K562 (cell line): ENCODE data around the gene PRR15L. TPM values are rescaled to one million over a fixed set of nuclear protein-coding genes. Genes with fewer than 3 reads are reported as not detected.

Experiments used
- CCNT2 ChIP-seq: IDR thresholded peaks from 2 replicates; pipeline ENCODE4 v1.6.1; 2011; ENCODE audit warnings: borderline replicate concordance, low read depth, mild to moderate bottlenecking, moderate library complexity, mixed read lengths, low read length; ENCODE audit not compliant: insufficient read length; ENCODE audit errors: extremely low read depth
- CHD2 ChIP-seq: IDR thresholded peaks from 2 replicates; pipeline ENCODE4 v1.6.1; 2011; ENCODE audit warnings: low read depth, low read length
- EHMT2 ChIP-seq: fragments of 450-650 bp; IDR thresholded peaks from 2 replicates; pipeline ENCODE4 v1.6.1; 2018; ENCODE audit warnings: antibody characterized with exemption
- GTF2F1 ChIP-seq: IDR thresholded peaks from 2 replicates; pipeline ENCODE4 v1.6.1; 2011; ENCODE audit warnings: low read depth, low read length, improper control_type of control experiment
- JUN ChIP-seq, 2 experiments: sonication (generic) in 1 of 2; formaldehyde crosslinking in 1 of 2; IDR thresholded peaks; 2 replicates each; pipeline versions ENCODE4 v1.6.1 to v1.8.0; 2012 to 2022; ENCODE audit warnings: borderline replicate concordance in 2 of 2, mild to moderate bottlenecking in 2 of 2, improper control_type of control experiment in 1 of 2, low read depth in 1 of 2, low read length in 1 of 2, missing genetic modification reagents in 1 of 2
- KDM5B ChIP-seq: fragments of 200-600 bp; sonication (generic); IDR thresholded peaks from 2 replicates; pipeline ENCODE4 v1.6.1; 2012; ENCODE audit warnings: low read depth, mild to moderate bottlenecking, moderate library complexity, low read length, control low read depth, inconsistent platforms; ENCODE audit not compliant: insufficient replicate concordance
- RAD21 ChIP-seq, 2 experiments: fragments of 250-450 bp in 1 of 2; fragments of 450-650 bp in 1 of 2; sonication (Bioruptor Pico) in 1 of 2; formaldehyde crosslinking in 1 of 2; IDR thresholded peaks in 1 of 2; conservative IDR thresholded peaks in 1 of 2; 2 replicates each; pipeline versions ENCODE4 v1.4.0 to v1.8.0; 2020 to 2022; ENCODE audit warnings: mild to moderate bottlenecking in 2 of 2, moderate library complexity in 1 of 2
- ZEB2 ChIP-seq: fragments of 450-650 bp; IDR thresholded peaks from 2 replicates; pipeline ENCODE4 v1.6.1; 2016
- polyA plus RNA-seq, 8 experiments: library from polyadenylated mRNA; depleted of rRNA in 4 of 8; stranded (reverse) in 5 of 8; unstranded in 3 of 8; fragments of >200 nt; fragmentation: Nextera tagmentation in 2 of 8; fragmentation: Illumina TruSeq in 1 of 8; extraction: Ambion mirVana in 2 of 8; extraction: Trizol in 1 of 8; gene quantifications; 2 replicates each; pipeline versions ENCODE4 v1.2.1 to v1.2.3, GENCODE V29; 2011 to 2014; ENCODE audit warnings: inconsistent platforms in 1 of 8, missing spikeins in 1 of 8
- total RNA-seq, 7 experiments: library from RNA; depleted of rRNA in 6 of 7; stranded (reverse); fragments of >200 nt in 6 of 7; fragmentation: Illumina TruSeq in 2 of 7; extraction: Trizol in 2 of 7; gene quantifications; 2 replicates each; pipeline versions ENCODE4 v1.2.1 to v1.2.3, GENCODE V29; 2011 to 2021; ENCODE audit warnings: low replicate concordance in 1 of 7
- TF ChIP-seq, protein P1 (sequence below), 2 experiments: fragments of 450-650 bp; IDR thresholded peaks; 2 replicates each; pipeline ENCODE4 v1.6.1; 2016; ENCODE audit warnings: mild to moderate bottlenecking in 2 of 2, borderline replicate concordance in 1 of 2, low read depth in 1 of 2, moderate library complexity in 1 of 2
- TF ChIP-seq, protein P2 (sequence below): sonication (generic); formaldehyde crosslinking; IDR thresholded peaks from 2 replicates; pipeline ENCODE4 v1.8.0; 2022; ENCODE audit warnings: mild to moderate bottlenecking, missing genetic modification reagents
- TF ChIP-seq, protein P3 (sequence below): fragments of 450-650 bp; formaldehyde crosslinking; IDR thresholded peaks from 2 replicates; pipeline ENCODE4 v1.4.0; 2020; ENCODE audit warnings: mild to moderate bottlenecking, moderate library complexity
- TF ChIP-seq, protein P4 (sequence below): sonication (generic); formaldehyde crosslinking; IDR thresholded peaks from 2 replicates; pipeline ENCODE4 v1.8.0; 2022; ENCODE audit warnings: mild to moderate bottlenecking, missing genetic modification reagents

Gene PRR15L
- total and polyA plus RNA-seq, 9 of the 15 experiments (the other 6 are each of a cell fraction or from before 2014, with no cell fraction given), result 0.03 TPM; not detected in 8

DNA sequence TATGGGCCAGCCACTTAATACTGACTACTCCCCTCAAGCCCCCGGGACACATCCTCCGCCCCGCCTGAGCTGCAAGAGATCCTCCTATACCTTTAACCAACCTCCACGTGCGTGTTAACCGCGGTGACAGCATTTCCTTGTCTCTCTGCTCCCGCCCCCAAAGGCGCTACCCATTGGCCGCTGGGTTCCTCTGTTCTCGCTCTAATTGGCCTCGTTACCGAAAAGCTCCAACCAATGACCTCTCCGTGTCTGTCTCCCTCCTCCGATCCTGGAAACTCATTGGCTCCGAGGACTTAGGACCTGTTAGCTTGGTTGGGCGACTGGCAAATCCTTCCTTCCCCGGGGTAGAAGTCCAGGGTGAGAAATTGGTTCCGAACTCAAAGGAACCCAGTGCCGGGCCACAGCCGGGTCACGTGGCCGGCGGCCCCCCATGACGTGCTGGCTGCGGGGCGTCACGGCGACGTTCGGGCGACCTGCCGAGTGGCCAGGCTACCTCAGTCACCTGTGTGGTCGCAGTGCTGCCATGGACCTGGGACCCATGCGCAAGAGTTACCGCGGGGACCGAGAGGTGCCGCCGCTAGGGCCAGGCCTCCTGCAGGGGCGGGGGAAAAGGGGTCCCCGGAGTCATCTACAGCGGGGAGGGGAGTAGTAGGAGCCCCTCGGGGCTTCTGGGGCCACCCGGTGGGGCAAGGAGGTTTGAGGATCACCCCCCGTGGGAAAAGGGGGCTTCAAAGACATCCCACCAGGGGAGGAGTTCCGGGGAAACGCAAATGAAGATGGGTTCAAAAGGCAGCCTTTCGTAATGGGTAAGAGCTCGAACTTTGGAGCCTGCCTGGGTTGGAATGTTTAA is 16.2 kb downstream of the PRR15L start, which contains the start of gene PNPO (continued):
- TF ChIP-seq, protein P1, sequence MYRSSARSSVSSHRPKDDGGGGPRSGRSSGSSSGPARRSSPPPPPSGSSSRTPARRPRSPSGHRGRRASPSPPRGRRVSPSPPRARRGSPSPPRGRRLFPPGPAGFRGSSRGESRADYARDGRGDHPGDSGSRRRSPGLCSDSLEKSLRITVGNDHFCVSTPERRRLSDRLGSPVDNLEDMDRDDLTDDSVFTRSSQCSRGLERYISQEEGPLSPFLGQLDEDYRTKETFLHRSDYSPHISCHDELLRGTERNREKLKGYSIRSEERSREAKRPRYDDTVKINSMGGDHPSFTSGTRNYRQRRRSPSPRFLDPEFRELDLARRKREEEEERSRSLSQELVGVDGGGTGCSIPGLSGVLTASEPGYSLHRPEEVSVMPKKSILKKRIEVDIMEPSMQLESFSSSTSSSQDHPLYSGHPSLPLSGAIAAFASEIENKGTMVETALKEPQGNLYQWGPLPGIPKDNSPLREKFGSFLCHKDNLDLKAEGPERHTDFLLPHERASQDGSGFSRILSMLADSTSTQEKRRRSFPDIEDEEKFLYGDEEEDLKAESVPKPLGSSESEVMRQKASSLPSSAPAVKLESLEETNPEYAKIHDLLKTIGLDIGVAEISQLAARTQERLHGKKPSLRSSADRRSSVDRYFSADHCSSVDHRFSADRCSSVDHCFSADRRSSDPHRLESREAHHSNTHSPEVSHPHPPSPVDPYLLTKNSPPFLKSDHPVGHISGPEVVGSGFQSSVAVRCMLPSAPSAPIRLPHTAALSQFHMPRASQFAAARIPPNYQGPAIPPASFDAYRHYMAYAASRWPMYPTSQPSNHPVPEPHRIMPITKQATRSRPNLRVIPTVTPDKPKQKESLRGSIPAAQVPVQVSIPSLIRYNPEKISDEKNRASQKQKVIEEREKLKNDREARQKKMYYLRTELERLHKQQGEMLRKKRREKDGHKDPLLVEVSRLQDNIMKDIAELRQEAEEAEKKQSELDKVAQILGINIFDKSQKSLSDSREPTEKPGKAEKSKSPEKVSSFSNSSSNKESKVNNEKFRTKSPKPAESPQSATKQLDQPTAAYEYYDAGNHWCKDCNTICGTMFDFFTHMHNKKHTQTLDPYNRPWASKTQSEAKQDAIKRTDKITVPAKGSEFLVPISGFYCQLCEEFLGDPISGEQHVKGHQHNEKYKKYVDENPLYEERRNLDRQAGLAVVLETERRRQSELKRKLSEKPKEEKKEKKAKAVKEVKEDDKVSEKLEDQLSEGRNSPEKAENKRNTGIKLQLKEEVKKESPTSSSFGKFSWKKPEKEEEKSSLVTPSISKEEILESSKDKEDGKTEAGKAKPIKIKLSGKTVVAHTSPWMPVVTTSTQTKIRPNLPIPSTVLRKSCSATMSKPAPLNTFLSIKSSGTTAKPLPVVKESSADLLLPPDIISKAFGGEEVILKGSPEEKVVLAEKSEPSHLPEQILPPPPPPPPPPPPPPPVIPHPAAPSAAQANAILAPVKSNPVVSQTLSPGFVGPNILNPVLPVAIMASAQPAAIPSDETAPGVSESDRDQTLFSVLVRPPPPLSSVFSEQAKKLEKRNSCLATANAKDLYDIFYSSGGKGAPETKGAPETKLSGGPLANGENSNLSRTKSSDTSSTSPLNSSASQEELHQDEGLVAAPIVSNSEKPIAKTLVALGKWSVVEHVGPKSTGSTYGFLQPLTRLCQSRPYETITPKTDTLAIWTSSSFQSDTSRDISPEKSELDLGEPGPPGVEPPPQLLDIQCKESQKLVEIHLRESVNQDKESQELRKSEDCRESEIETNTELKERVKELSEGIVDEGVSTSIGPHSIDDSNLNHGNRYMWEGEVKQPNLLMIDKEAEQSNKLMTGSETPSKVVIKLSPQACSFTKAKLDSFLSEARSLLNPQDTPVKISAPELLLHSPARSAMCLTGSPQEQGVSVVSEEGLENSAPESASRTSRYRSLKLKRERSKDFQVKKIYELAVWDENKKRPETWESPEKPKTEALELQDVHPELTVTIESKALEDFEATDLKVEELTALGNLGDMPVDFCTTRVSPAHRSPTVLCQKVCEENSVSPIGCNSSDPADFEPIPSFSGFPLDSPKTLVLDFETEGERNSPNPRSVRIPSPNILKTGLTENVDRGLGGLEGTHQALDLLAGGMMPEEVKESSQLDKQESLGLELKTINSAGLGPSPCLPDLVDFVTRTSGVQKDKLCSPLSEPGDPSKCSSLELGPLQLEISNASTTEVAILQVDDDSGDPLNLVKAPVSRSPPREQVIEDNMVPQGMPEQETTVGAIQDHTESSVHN (IDR thresholded peaks at IDR 0.05; ENCODE audit: borderline replicate concordance in 1 of 2, low read depth in 1 of 2), result no peak
- TF ChIP-seq GTF2F1, result peak; percentile 48; the same call in 1 of the 2 replicates
- TF ChIP-seq RAD21 (CRISPR knock-in tag; conservative IDR thresholded peaks at IDR 0.05 in 1 of 2, IDR thresholded peaks at IDR 0.05 in 1 of 2), result no peak
- TF ChIP-seq EHMT2, result 0 out of 2 replicates have a peak, but pooled peaks have one; percentile 7
- peak; percentile 61 for TF ChIP-seq CCNT2
- TF ChIP-seq CHD2, result peak; percentile 78
- TF ChIP-seq, protein P2, sequence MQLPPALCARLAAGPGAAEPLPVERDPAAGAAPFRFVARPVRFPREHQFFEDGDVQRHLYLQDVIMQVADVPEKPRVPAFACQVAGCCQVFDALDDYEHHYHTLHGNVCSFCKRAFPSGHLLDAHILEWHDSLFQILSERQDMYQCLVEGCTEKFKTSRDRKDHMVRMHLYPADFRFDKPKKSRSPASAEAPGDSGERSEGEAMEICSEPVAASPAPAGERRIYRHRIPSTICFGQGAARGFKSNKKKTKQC, result peak; percentile 36; the same call in 1 of the 2 replicates
- TF ChIP-seq, protein P3, sequence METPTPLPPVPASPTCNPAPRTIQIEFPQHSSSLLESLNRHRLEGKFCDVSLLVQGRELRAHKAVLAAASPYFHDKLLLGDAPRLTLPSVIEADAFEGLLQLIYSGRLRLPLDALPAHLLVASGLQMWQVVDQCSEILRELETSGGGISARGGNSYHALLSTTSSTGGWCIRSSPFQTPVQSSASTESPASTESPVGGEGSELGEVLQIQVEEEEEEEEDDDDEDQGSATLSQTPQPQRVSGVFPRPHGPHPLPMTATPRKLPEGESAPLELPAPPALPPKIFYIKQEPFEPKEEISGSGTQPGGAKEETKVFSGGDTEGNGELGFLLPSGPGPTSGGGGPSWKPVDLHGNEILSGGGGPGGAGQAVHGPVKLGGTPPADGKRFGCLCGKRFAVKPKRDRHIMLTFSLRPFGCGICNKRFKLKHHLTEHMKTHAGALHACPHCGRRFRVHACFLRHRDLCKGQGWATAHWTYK (CRISPR knock-in tag), result peak; percentile 42; the same call in 1 of the 2 replicates
- TF ChIP-seq JUN (IDR thresholded peaks at IDR 0.05; ENCODE audit: borderline replicate concordance, low read depth, low read length), result peak; percentile 69; the same call in 1 of the 2 replicates
- no peak for TF ChIP-seq JUN (CRISPR knock-in tag; IDR thresholded peaks at IDR 0.05; ENCODE audit: borderline replicate concordance)
- TF ChIP-seq, protein P4, sequence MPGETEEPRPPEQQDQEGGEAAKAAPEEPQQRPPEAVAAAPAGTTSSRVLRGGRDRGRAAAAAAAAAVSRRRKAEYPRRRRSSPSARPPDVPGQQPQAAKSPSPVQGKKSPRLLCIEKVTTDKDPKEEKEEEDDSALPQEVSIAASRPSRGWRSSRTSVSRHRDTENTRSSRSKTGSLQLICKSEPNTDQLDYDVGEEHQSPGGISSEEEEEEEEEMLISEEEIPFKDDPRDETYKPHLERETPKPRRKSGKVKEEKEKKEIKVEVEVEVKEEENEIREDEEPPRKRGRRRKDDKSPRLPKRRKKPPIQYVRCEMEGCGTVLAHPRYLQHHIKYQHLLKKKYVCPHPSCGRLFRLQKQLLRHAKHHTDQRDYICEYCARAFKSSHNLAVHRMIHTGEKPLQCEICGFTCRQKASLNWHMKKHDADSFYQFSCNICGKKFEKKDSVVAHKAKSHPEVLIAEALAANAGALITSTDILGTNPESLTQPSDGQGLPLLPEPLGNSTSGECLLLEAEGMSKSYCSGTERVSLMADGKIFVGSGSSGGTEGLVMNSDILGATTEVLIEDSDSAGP (CRISPR knock-in tag), result peak; percentile 93
- TF ChIP-seq KDM5B, result peak; percentile 79
- peak; percentile 44; the same call in 1 of the 2 replicates for TF ChIP-seq ZEB2
